ENCODE data around the gene ARSI.

Gene ARSI

GRCh38 chr5:150309101-150309885 lies 6.6 kb upstream of the ARSI start:
- POLR2A ChIA-PET, result interaction anchor here (0.8 kb wide), 1 partner anchor 15 kb away, joined by 3 read pairs; no protein-coding TSS in a partner anchor
- Histone ChIP-seq H3K9me3 (ENCODE audit: control insufficient read depth, insufficient read depth, low read depth, low read length) (no peaks in the 10 kb centered on the region), H3K4me3 (ENCODE audit: low read depth, low read length) (no peak overlapping the region), H3K27ac (ENCODE audit: extremely low read depth, low read depth, low read length) (no peak overlapping the region), H3K4me1 (ENCODE audit: control insufficient read depth, insufficient read depth, low read length) (peaks cover 10% of the 10 kb centered on the region; the same call in 1 of the 2 replicates), H3K36me3 (ENCODE audit: control insufficient read depth in 2 of 2, insufficient read depth in 1 of 2, low read length in 2 of 2) (no peaks in the 10 kb centered on the region)
- no peak for TF ChIP-seq ZNF140 (tag by site-specific recombination; IDR thresholded peaks at IDR 0.05)
- TF ChIP-seq ZNF610 (tag by site-specific recombination; IDR thresholded peaks at IDR 0.05; ENCODE audit: borderline replicate concordance), result no peak
- no peak for TF ChIP-seq ZNF560 (tag by site-specific recombination; IDR thresholded peaks at IDR 0.05; ENCODE audit: borderline replicate concordance)
- peak; percentile 26; the same call in 1 of the 2 replicates for TF ChIP-seq ZNF692 (tag by site-specific recombination; IDR thresholded peaks at IDR 0.05)
- TF ChIP-seq ZNF837 (tag by site-specific recombination; IDR thresholded peaks at IDR 0.05), result no peak
- no peak for TF ChIP-seq GLI2 (tag by site-specific recombination; IDR thresholded peaks at IDR 0.05; ENCODE audit: borderline replicate concordance, low read depth)
- no peak for TF ChIP-seq INSM2 (tag by site-specific recombination; IDR thresholded peaks at IDR 0.05)
- TF ChIP-seq SALL2 (tag by site-specific recombination; IDR thresholded peaks at IDR 0.05; ENCODE audit: borderline replicate concordance), result no peak
- TF ChIP-seq ZNF211 (tag by site-specific recombination; IDR thresholded peaks at IDR 0.05; ENCODE audit: low read depth), result no peak
- no peak for TF ChIP-seq HOXD13 (CRISPR knock-in tag; IDR thresholded peaks at IDR 0.05; ENCODE audit: borderline replicate concordance)
- TF ChIP-seq ZNF658 (tag by site-specific recombination; IDR thresholded peaks at IDR 0.05), result no peak
- no peak for TF ChIP-seq AEBP2 (tag by site-specific recombination; IDR thresholded peaks at IDR 0.05; ENCODE audit: borderline replicate concordance)
- TF ChIP-seq ZNF19 (tag by site-specific recombination; IDR thresholded peaks at IDR 0.05; ENCODE audit: low read depth), result no peak
- TF ChIP-seq ZNF76 (tag by site-specific recombination; IDR thresholded peaks at IDR 0.05; ENCODE audit: borderline replicate concordance, low read depth), result no peak
- TF ChIP-seq ZNF169 (tag by site-specific recombination; IDR thresholded peaks at IDR 0.05), result no peak
- TF ChIP-seq ZNF26 (tag by site-specific recombination; IDR thresholded peaks at IDR 0.05), result no peak
- peak; percentile 48 for TF ChIP-seq KLF1 (tag by site-specific recombination; IDR thresholded peaks at IDR 0.05)
- TF ChIP-seq GLIS1 (tag by site-specific recombination; IDR thresholded peaks at IDR 0.05), result peak; percentile 83
- no peak for TF ChIP-seq PRDM1 (tag by site-specific recombination; IDR thresholded peaks at IDR 0.05)
- peak; percentile 65 for TF ChIP-seq ZNF335 (tag by site-specific recombination; conservative IDR thresholded peaks at IDR 0.05)
- no peak for TF ChIP-seq ZBTB17 (tag by site-specific recombination; IDR thresholded peaks at IDR 0.05)
- no peak for TF ChIP-seq TSHZ1 (tag by site-specific recombination; IDR thresholded peaks at IDR 0.05; ENCODE audit: borderline replicate concordance)
- TF ChIP-seq ZNF248 (tag by site-specific recombination; IDR thresholded peaks at IDR 0.05), result no peak
- no peak for TF ChIP-seq BCL11B (tag by site-specific recombination; IDR thresholded peaks at IDR 0.05; ENCODE audit: low read depth)
- no peak for TF ChIP-seq ZNF785 (tag by site-specific recombination; IDR thresholded peaks at IDR 0.05)
- TF ChIP-seq ZNF600 (tag by site-specific recombination; IDR thresholded peaks at IDR 0.05), result peak; percentile 60; the same call in 1 of the 2 replicates
- 0 out of 2 replicates have a peak, but pooled peaks have one; percentile 45 for TF ChIP-seq ZFP69B (tag by site-specific recombination; IDR thresholded peaks at IDR 0.05)
- CTCF ChIA-PET, result interaction anchor here (0.6 to 1.5 kb wide), 3 partner anchors 11 to 37 kb away, joined by 3 to 7 read pairs (median 6); no protein-coding TSS in a partner anchor

All from HEK293 (cell line).